Liver (tissue), 3 donors: ENCODE measurements around the gene ATP6V0D1.

Experiments used
- CTCF ChIP-seq: fragments of 150-350 bp; IDR thresholded peaks from 2 replicates; pipeline ENCODE4 v1.5.1; 2017; ENCODE audit warnings: improper control_type of control experiment, low read depth, low read length; ENCODE audit not compliant: missing input control
- FOXA2 ChIP-seq: IDR thresholded peaks from 2 replicates; pipeline ENCODE4 v1.6.1; 2016; ENCODE audit warnings: antibody characterized with exemption
- GABPA ChIP-seq, 2 donors: IDR thresholded peaks in 1 of 2; conservative IDR thresholded peaks in 1 of 2; 2 replicates each; pipeline ENCODE4 v1.6.1; 2016; ENCODE audit warnings: antibody characterized with exemption in 2 of 2, mild to moderate bottlenecking in 1 of 2, moderate library complexity in 1 of 2
- HNF4G ChIP-seq: IDR thresholded peaks from 2 replicates; pipeline ENCODE4 v1.6.1; 2016; ENCODE audit warnings: antibody characterized with exemption
- JUND ChIP-seq, 2 donors: IDR thresholded peaks; 2 replicates each; pipeline ENCODE4 v1.6.1; 2016; ENCODE audit warnings: antibody characterized with exemption in 2 of 2
- MAX ChIP-seq: IDR thresholded peaks from 2 replicates; pipeline ENCODE4 v1.6.1; 2016; ENCODE audit warnings: antibody characterized with exemption
- RXRA ChIP-seq, 2 donors: IDR thresholded peaks; 2 replicates each; pipeline ENCODE4 v1.6.1; 2017 to 2018; ENCODE audit warnings: antibody characterized with exemption in 2 of 2, mild to moderate bottlenecking in 1 of 2
- SP1 ChIP-seq: IDR thresholded peaks from 2 replicates; pipeline ENCODE4 v1.6.1; 2018; ENCODE audit warnings: antibody characterized with exemption, mild to moderate bottlenecking
- TAF1 ChIP-seq: conservative IDR thresholded peaks from 2 replicates; pipeline ENCODE4 v1.6.1; 2016; ENCODE audit warnings: antibody characterized with exemption, mild to moderate bottlenecking
- TF ChIP-seq, protein P1 (sequence below): IDR thresholded peaks from 2 replicates; pipeline ENCODE4 v1.6.1; 2016; ENCODE audit warnings: antibody characterized with exemption, mild to moderate bottlenecking
- TF ChIP-seq, protein P2 (sequence below): IDR thresholded peaks from 2 replicates; pipeline ENCODE4 v1.6.1; 2016; ENCODE audit warnings: antibody characterized with exemption
- donor health status: healthy.
- donor health status: healthy.

- no peak for TF ChIP-seq CTCF
- TF ChIP-seq SP1: no peak
- TF ChIP-seq TAF1: no peak
- no peak for TF ChIP-seq HNF4G
- TF ChIP-seq MAX: no peak
- TF ChIP-seq GABPA (IDR thresholded peaks at IDR 0.05 in 1 of 2, conservative IDR thresholded peaks at IDR 0.05 in 1 of 2): no peak
- TF ChIP-seq, protein P1, sequence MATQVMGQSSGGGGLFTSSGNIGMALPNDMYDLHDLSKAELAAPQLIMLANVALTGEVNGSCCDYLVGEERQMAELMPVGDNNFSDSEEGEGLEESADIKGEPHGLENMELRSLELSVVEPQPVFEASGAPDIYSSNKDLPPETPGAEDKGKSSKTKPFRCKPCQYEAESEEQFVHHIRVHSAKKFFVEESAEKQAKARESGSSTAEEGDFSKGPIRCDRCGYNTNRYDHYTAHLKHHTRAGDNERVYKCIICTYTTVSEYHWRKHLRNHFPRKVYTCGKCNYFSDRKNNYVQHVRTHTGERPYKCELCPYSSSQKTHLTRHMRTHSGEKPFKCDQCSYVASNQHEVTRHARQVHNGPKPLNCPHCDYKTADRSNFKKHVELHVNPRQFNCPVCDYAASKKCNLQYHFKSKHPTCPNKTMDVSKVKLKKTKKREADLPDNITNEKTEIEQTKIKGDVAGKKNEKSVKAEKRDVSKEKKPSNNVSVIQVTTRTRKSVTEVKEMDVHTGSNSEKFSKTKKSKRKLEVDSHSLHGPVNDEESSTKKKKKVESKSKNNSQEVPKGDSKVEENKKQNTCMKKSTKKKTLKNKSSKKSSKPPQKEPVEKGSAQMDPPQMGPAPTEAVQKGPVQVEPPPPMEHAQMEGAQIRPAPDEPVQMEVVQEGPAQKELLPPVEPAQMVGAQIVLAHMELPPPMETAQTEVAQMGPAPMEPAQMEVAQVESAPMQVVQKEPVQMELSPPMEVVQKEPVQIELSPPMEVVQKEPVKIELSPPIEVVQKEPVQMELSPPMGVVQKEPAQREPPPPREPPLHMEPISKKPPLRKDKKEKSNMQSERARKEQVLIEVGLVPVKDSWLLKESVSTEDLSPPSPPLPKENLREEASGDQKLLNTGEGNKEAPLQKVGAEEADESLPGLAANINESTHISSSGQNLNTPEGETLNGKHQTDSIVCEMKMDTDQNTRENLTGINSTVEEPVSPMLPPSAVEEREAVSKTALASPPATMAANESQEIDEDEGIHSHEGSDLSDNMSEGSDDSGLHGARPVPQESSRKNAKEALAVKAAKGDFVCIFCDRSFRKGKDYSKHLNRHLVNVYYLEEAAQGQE: no peak
- no peak for TF ChIP-seq RXRA (IDR thresholded peaks at IDR 0.05)
- TF ChIP-seq JUND (IDR thresholded peaks at IDR 0.05): no peak
- TF ChIP-seq, protein P2, sequence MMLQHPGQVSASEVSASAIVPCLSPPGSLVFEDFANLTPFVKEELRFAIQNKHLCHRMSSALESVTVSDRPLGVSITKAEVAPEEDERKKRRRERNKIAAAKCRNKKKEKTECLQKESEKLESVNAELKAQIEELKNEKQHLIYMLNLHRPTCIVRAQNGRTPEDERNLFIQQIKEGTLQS: no peak
- no peak for TF ChIP-seq FOXA2
Measured at GRCh38 chr16:67436640-67437193, 44.2 kb downstream of the ATP6V0D1 start.
